ENCODE measurements around the gene ARHGDIB. TPM values are rescaled to one million over a fixed set of nuclear protein-coding genes. Genes with fewer than 3 reads are reported as not detected.

Gene ARHGDIB
- total RNA-seq, 2 experiments from 2014 or later: 652 to 665 TPM

DNA sequence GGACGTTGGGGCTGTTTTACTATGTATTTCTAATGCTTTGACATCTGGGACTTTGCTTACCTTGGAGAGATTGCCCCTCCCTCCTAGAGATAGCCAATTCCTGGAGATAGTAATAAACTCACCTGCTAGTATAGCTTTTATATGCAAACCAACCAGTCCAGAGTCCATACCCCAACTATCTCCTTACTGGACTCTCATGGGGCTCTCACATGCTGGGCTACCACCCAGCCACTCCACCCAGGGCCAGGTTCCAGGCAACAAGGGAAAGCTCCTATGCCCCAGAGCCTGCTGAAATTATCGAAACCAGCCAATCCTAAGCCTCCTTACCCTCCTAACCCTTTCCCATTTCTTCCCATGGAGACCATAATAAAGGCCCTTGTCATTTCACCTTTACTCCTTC is 50.3 kb downstream of the ARHGDIB start:
- no peak for DNase-seq
- H3K9me3 Mint-ChIP-seq: peaks cover under 1% of the 10 kb centered on the region
- peaks cover 41% of the 10 kb centered on the region for H3K36me3 Mint-ChIP-seq
- peak overlapping the region; percentile 86 for H3K27ac Mint-ChIP-seq
- H3K27me3 Mint-ChIP-seq: no peaks in the 10 kb centered on the region
- no peak overlapping the region for H3K4me3 Mint-ChIP-seq
- peaks cover 40% of the 10 kb centered on the region for H3K4me1 Mint-ChIP-seq

DNA sequence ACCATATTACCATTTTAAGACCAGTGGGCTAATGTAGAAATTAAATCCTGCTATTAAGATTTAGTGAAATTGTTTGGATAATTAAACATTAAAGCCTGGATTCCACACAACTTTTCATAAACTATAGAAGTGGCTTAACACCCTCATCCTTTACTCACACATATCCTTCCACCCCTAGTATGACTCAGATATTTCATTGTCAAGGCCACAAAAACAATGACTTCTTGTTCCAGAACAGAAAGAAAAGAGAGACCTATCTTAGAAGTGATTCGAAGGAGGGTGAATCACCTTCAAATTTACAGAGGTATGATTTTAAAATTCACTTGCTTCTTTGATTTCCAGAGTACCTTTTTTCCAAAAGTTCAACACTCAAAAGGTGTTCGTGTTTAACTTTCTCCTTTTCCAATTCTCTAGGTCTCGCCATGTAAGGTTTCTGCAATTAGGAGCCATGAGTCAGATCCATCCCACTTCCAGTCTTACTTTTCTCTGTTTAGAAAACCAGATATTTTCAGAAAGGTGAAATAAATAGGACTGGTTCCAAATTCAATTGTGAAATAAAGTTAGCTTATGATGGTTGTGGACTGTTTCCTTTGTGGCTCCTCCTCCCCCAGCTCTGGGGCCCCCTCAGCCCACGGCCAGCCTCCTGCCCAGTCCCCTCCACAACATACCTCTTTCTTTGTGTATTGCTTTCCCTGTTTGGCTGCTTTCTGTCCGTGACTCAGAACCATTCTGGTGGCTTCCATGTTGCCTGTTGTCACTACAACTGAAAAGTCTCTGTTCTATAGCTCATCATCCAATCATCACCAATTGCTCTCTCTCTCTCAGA is 51.1 kb downstream of the ARHGDIB start:
- Mint-ChIP-seq H3K9me3 (peaks cover 2% of the 10 kb centered on the region), H3K4me3 (peak overlapping the region; percentile 15), H3K27me3 (no peaks in the 10 kb centered on the region), H3K27ac (peak overlapping the region; percentile 86), H3K36me3 (peaks cover 36% of the 10 kb centered on the region), H3K4me1 (peaks cover 41% of the 10 kb centered on the region)
- peak; percentile 45 for DNase-seq

DNA sequence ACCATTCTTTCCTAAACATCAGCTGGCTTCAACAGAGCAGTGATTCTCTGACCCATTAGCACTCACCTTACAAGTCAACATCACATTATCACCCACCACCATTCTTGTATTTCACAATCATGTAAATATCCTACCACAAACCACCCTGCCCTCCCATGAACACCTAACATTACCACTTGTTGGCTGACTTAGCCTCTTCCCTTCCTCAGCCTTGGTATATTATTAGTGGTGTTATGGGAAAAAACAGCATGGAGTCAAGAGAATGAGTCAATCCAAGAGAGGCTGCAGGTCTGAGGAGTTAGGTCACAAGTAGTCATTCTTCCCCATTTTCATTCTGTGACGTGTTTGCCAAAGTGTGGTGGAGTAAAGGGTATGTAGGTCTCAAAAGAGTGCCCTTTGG is 53.4 kb downstream of the ARHGDIB start:
- Mint-ChIP-seq H3K4me3 (no peak overlapping the region), H3K36me3 (peaks cover 27% of the 10 kb centered on the region), H3K9me3 (peaks cover 2% of the 10 kb centered on the region), H3K27me3 (no peaks in the 10 kb centered on the region), H3K4me1 (peaks cover 45% of the 10 kb centered on the region), H3K27ac (no peak overlapping the region)
- no peak for DNase-seq

DNA sequence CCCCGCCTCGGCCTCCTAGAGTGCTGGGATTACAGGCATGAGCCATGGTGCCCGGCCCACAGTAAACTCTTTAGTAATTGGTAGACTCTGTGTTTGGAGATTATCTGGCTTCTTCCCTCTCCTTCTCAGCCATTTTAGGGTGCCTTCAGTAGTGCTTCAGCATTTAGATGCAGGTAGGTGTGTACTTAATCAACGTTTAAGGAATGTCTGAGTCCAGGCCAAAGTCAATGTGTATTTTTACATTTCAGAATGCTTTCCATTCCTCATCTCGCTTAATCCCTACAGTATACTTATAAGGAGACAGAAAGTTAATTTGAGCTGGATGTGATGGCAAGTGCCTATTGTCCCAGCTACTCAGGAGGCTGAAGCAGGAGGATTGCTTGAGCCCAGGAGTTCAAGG is 55.3 kb downstream of the ARHGDIB start:
- Mint-ChIP-seq H3K36me3 (peaks cover 18% of the 10 kb centered on the region), H3K4me3 (no peak overlapping the region), H3K9me3 (peaks cover 2% of the 10 kb centered on the region), H3K27ac (no peak overlapping the region), H3K27me3 (no peaks in the 10 kb centered on the region), H3K4me1 (peaks cover 45% of the 10 kb centered on the region)
- no peak for DNase-seq

DNA sequence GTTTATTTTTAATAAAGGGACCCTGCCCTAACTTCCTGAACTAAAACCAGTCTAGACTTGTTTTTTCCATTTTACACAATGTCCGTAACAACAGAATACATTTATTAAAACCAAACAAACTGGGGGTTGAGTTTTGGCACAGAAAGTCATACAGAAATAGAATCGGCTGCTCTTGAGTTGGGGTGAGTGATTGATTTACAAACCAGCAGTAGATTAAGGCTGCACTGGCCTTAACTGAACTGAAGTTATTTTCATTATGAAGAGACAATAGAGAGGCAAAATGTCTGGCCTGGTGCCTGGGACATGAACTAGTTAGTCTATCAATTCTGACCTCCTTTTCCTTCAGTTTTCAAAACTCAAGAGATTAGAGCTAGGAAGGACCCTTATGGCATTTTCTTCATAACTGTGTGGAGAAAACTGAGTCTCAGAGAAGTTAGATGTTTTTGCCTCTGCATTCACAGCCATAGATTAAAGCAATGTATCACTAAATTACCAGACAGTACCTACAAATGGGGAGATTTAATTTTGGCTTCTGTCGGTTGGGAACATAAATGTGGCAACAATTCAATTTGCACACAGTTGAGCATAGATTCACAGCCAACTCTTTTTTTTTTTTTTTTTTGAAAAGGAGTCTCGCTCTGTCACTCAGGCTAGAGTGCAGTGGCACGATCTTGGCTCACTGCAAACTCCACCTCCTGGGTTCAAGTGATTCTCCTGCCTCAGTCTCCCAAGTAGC is 56.0 kb downstream of the ARHGDIB start:
- H3K4me3 Mint-ChIP-seq: no peak overlapping the region
- H3K9me3 Mint-ChIP-seq: peaks cover 2% of the 10 kb centered on the region
- no peak overlapping the region for H3K27ac Mint-ChIP-seq
- no peaks in the 10 kb centered on the region for H3K27me3 Mint-ChIP-seq
- no peak for DNase-seq
- H3K36me3 Mint-ChIP-seq: peaks cover 18% of the 10 kb centered on the region
- peaks cover 39% of the 10 kb centered on the region for H3K4me1 Mint-ChIP-seq

DNA sequence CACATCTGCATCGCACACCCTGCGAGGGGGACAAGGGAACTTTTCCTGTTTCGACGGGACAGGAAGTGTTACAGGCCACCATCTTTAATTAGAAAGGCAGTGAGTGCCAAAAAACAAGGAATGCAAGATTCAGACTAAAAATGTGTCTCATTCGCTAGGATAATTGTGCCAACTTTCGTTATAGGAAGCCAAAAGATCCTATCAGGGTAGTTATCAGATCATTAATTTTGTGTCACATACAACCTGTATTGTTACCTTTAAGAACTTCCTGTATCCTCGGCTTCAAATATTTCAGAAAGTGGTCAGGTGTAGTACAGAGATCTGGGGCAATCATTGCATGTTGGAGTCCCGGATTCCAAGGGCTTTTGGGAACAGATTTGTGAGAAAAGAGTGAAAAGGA is 56.5 kb downstream of the ARHGDIB start:
- H3K4me3 Mint-ChIP-seq: no peak overlapping the region
- no peak overlapping the region for H3K27ac Mint-ChIP-seq
- DNase-seq: no peak
- peaks cover 33% of the 10 kb centered on the region for H3K4me1 Mint-ChIP-seq
- H3K36me3 Mint-ChIP-seq: peaks cover 15% of the 10 kb centered on the region
- no peaks in the 10 kb centered on the region for H3K27me3 Mint-ChIP-seq
- H3K9me3 Mint-ChIP-seq: peaks cover 2% of the 10 kb centered on the region

DNA sequence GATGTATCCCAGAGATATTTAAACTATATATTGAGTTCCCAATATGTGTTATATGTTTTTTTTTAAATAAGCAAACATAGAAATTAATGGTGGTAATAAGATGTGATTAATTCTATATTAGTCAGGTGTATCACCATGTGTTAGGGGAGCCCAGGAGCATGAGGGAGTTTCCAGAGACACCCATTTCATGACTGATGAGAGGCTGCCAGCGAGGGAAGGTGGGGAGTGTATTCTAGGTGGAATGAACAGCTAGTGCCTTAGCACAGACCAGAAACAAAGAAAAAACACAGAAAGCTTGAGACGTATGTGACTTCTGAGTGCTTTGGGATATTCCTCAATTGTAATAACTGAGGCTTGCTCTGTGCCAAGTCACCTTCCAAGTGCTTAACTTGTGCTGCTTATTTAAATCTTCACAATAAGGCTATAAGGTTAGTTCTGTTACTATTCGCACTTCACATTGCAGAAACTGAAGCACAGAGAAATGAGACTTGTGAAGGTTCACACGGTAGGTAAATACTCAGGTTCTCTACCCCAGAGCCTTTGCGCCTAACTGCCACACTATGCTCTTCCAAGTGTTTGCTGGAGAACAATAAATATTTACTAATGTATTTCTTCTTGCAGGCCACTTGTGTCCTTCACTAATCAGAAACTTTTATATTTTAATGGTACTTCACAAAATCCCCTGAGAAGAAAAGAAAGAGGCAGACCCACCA is 57.9 kb downstream of the ARHGDIB start:
- Mint-ChIP-seq H3K27ac (no peak overlapping the region), H3K27me3 (no peaks in the 10 kb centered on the region), H3K4me3 (no peak overlapping the region), H3K36me3 (peaks cover 15% of the 10 kb centered on the region), H3K9me3 (peaks cover 2% of the 10 kb centered on the region), H3K4me1 (peaks cover 27% of the 10 kb centered on the region)
- DNase-seq: no peak

DNA sequence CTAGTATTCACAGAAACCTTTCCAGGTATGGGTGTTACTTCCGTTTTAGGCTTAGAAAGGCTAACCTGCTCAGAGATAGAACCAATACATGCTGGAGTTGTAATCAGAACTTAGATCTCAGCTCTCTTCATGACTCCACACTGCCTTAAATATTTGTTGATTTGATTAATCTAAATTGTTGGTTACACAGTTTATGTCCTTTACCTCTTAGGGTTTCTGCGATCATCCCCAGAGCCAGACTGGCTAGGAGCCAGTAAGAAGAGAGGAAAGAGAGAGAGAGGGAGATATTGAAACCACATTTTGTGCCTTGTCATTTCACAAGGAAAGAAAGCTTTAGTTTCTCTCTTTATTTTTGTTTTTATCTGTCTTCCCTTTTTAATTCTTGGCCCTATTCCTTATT is 58.9 kb downstream of the ARHGDIB start:
- DNase-seq: no peak
- Mint-ChIP-seq H3K4me1 (peaks cover 18% of the 10 kb centered on the region), H3K36me3 (peaks cover 5% of the 10 kb centered on the region), H3K27ac (no peak overlapping the region), H3K9me3 (peaks cover 2% of the 10 kb centered on the region), H3K27me3 (no peaks in the 10 kb centered on the region), H3K4me3 (no peak overlapping the region)

DNA sequence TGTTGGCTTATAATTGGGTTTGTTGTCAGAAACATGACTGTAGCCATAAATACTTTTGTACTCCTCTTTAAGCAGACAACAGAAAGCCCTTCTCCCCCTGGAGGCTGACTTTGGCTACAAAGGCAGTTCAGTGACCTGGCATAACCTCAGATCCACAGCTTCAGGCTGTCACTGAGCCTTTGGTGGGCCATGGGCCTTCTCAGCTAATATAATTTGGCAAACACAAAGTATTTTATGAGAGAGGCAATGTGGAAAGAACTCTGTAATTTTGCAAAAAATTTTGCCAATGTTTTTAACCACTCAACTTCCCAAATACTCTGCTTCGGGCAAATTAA is 60.2 kb downstream of the ARHGDIB start:
- H3K27ac Mint-ChIP-seq: no peak overlapping the region
- H3K27me3 Mint-ChIP-seq: no peaks in the 10 kb centered on the region
- no peak for DNase-seq
- H3K36me3 Mint-ChIP-seq: no peaks in the 10 kb centered on the region
- H3K4me3 Mint-ChIP-seq: no peak overlapping the region
- peaks cover 17% of the 10 kb centered on the region for H3K4me1 Mint-ChIP-seq
- H3K9me3 Mint-ChIP-seq: peaks cover 2% of the 10 kb centered on the region

DNA sequence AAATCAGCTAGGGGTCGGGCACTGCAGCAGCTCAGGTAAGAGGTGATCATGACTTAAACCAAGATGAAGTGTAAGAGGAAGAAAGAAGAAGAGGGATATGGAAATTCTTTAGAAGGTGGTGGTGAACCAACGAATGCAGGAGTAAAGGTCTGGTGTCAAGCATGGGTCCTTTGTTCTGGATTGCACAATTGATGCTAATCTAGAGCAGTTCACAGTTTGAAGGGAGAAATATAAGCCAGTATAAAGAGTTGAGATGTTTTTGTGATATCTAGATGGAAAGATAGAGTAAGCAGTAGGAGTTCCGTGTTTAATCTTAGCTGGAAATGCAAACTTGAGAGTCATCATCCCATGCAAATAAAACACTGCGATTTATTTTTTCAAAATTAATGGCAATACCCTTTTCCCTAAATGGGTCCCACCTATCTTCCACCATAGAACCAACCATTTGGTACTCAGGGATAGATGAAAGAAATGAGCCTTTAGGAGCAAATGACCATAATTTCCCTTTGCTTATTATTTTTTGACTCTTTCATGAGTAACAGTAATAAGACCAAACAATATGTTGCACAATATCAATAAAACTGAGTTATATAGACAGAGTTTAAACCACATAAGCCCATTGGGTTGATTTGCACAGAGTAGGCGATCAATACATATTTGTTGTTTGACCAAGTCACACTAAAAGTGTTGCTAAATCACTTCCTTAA is 60.7 kb downstream of the ARHGDIB start:
- Mint-ChIP-seq H3K4me1 (peaks cover 17% of the 10 kb centered on the region), H3K27ac (no peak overlapping the region), H3K36me3 (no peaks in the 10 kb centered on the region), H3K9me3 (no peaks in the 10 kb centered on the region), H3K4me3 (no peak overlapping the region), H3K27me3 (no peaks in the 10 kb centered on the region)
- DNase-seq: no peak

DNA sequence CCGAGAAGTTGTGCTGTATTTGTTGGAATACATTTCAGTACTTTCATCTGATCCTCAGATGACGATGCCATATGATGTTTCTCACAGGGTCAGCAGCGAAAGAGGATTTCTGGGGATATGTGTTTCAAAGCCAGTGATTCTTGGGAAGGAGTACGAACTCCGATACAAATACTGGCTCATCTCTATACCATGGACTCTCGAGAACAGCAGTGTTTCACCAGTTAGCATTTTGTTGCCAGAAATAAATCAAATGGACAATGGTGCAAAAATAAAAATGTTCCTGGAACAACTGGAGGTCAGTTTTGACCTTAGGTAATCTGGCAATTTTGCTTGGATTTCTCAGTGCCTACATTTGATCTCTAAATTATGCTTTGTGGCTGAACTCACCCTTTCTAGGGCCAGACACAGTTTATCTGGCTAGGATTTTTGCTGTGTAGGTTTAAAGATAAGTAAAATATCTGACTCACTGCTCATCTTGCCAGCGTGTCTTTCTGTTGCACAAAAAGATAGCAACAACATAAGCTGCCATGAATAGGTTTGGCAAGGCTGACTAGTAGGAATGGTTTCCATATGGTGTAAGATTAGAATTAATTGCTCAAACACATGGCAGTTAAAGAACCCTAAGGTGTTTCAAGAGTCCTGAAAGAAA is 64.8 kb downstream of the ARHGDIB start:
- no peak for DNase-seq
- H3K4me1 Mint-ChIP-seq: no peaks in the 10 kb centered on the region
- H3K4me3 Mint-ChIP-seq: no peak overlapping the region
- no peaks in the 10 kb centered on the region for H3K36me3 Mint-ChIP-seq
- H3K27ac Mint-ChIP-seq: no peak overlapping the region
- H3K9me3 Mint-ChIP-seq: no peaks in the 10 kb centered on the region
- H3K27me3 Mint-ChIP-seq: no peaks in the 10 kb centered on the region

DNA sequence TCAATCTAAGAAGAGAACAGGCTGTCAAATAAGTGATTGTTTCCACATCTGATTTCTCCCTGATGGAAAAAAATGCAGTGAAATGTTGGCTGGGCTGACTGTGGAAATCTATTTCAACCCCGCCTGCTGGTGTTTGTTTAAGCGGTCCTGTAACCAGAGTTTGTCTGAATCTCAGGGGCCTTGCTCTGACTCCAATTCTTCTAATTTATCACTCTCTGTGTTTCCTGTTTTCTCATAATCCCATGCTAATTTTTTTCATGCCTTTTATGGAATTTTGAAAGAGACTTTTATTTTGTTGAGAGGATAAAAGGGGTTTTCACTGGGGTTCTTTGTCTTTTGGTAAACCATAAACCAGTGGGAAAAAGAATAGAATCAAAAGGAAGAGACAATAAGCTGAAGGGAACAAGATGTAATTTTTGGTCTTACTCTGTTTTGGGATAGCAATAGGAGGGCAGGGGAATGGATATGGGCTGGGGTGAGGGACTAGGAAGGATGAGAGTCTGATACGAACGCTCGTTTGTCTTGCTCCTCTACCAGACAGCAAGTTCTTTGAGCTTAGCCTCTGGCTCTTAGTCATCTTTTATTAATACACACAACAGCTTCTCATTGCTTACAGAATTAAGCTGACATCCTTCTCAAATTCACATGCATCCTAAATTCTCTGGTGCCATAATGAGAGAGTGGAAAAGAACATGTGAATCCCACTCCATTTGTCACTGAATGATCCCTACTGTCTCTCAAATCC is 67.7 kb downstream of the ARHGDIB start:
- Mint-ChIP-seq H3K9me3 (no peaks in the 10 kb centered on the region), H3K4me1 (no peaks in the 10 kb centered on the region), H3K27me3 (no peaks in the 10 kb centered on the region), H3K36me3 (no peaks in the 10 kb centered on the region), H3K27ac (no peak overlapping the region), H3K4me3 (no peak overlapping the region)
- DNase-seq: no peak

DNA sequence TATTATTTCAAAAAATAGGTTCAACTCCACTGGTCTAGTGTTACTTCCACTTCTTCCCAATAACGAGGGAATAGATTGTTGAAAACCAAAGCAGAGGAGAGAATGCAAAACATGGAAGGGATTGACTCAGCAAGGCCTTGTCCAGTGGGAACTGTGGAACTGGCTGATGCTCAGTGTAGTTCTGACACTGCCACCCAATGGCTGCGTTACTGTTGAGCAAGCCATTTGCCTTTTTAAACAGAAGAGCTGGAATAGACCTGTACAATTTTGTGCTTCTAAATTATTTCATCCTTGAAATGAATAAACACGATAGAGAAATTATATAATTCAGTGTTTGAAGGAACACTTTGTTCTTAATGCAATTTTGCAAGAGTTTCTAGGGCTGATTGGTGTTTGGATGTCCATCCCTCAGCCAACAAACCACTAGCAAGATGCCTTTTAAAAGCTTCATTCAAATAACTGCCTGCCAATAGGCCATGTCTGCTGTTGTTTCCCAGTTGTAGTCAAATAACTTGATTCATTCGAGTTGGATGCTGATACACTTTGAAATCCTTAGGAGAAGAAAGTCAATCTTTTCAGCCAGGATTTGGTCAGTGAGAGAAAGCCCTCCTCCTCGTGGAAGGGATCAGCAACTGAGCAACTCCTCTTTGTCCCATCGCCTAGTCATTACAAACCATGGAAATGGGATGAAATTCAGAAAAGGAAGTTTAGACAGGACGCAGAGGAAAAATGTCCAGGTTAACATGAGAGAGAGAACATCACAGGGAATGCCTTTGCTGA is 68.5 kb downstream of the ARHGDIB start:
- Mint-ChIP-seq H3K27ac (no peak overlapping the region), H3K36me3 (no peaks in the 10 kb centered on the region), H3K4me3 (no peak overlapping the region), H3K27me3 (peaks cover 3% of the 10 kb centered on the region), H3K9me3 (no peaks in the 10 kb centered on the region), H3K4me1 (no peaks in the 10 kb centered on the region)
- no peak for DNase-seq
